ENCODE results near the gene WDR18.

- TF ChIP-seq CTCF (IDR thresholded peaks at IDR 0.05) (no peak), EZH2 (IDR thresholded peaks at IDR 0.05) (no peak)
These were observed 31.1 kb downstream of the WDR18 start for GRCh38 chr19:1015061-1015781.

Data from neural progenitor cell (in vitro differentiated cells).